ENCODE measurements around the gene HEATR1.

The HEATR1 gene, protein sequence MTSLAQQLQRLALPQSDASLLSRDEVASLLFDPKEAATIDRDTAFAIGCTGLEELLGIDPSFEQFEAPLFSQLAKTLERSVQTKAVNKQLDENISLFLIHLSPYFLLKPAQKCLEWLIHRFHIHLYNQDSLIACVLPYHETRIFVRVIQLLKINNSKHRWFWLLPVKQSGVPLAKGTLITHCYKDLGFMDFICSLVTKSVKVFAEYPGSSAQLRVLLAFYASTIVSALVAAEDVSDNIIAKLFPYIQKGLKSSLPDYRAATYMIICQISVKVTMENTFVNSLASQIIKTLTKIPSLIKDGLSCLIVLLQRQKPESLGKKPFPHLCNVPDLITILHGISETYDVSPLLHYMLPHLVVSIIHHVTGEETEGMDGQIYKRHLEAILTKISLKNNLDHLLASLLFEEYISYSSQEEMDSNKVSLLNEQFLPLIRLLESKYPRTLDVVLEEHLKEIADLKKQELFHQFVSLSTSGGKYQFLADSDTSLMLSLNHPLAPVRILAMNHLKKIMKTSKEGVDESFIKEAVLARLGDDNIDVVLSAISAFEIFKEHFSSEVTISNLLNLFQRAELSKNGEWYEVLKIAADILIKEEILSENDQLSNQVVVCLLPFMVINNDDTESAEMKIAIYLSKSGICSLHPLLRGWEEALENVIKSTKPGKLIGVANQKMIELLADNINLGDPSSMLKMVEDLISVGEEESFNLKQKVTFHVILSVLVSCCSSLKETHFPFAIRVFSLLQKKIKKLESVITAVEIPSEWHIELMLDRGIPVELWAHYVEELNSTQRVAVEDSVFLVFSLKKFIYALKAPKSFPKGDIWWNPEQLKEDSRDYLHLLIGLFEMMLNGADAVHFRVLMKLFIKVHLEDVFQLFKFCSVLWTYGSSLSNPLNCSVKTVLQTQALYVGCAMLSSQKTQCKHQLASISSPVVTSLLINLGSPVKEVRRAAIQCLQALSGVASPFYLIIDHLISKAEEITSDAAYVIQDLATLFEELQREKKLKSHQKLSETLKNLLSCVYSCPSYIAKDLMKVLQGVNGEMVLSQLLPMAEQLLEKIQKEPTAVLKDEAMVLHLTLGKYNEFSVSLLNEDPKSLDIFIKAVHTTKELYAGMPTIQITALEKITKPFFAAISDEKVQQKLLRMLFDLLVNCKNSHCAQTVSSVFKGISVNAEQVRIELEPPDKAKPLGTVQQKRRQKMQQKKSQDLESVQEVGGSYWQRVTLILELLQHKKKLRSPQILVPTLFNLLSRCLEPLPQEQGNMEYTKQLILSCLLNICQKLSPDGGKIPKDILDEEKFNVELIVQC (N-terminal part only)

DNA sequence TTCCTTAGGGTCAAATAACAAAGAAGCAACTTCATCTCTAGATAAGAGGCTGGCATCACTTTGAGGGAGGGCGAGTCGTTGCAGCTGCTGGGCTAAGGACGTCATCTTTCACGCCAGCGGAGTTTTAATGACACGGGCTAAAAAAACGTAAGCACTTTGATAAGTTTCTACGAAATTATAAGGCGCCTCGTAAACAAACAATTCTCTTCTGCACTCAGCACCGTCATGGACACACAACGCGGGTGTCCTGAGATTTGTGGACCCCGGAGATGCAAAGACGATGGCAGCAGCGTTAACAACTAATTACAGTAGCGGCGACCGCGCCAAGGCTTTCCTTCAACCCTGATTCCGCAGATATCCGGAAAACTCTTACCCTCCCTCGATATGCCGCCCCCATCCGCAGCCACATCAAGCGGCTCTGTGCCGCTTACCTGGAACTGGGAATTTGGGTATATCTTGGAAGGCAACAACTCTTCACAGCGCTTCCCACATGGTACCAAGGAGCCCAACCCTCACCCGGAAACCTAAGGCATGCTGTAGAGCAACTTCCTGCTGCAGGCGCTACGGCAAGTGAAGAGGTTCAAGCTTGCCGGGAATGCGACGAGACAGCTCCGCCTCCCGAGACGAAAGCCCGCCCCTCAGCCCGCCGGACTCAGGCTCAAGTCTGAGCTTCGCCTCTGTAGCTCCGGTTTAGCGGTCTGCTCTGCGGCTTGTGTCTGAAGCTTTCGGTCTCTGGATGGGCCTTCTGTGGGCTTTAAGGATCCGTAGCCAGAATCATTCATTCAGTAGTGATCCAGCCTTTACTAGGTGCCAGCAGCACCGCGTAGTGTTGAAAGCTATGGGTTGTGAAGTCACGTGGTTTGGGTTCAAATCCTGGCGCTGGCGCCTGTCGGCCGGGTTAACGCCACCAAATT lies at the start of gene HEATR1:
HEATR1 (minus strand) TSS at position 526 of the 914 bp plus-strand sequence; CDS start at position 105, 421 bp downstream.
- H3K4me3 ChIP-seq (ENCODE audit: low read length): peak within 1 kb of the TSS; percentile 97
- DNase-seq (ENCODE audit: low read depth): peak; percentile 98
- TF ChIP-seq, protein P1, sequence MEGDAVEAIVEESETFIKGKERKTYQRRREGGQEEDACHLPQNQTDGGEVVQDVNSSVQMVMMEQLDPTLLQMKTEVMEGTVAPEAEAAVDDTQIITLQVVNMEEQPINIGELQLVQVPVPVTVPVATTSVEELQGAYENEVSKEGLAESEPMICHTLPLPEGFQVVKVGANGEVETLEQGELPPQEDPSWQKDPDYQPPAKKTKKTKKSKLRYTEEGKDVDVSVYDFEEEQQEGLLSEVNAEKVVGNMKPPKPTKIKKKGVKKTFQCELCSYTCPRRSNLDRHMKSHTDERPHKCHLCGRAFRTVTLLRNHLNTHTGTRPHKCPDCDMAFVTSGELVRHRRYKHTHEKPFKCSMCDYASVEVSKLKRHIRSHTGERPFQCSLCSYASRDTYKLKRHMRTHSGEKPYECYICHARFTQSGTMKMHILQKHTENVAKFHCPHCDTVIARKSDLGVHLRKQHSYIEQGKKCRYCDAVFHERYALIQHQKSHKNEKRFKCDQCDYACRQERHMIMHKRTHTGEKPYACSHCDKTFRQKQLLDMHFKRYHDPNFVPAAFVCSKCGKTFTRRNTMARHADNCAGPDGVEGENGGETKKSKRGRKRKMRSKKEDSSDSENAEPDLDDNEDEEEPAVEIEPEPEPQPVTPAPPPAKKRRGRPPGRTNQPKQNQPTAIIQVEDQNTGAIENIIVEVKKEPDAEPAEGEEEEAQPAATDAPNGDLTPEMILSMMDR (IDR thresholded peaks at IDR 0.05; ENCODE audit: insufficient read depth, low read depth, low read length, missing control alignments): peak; percentile 21

DNA sequence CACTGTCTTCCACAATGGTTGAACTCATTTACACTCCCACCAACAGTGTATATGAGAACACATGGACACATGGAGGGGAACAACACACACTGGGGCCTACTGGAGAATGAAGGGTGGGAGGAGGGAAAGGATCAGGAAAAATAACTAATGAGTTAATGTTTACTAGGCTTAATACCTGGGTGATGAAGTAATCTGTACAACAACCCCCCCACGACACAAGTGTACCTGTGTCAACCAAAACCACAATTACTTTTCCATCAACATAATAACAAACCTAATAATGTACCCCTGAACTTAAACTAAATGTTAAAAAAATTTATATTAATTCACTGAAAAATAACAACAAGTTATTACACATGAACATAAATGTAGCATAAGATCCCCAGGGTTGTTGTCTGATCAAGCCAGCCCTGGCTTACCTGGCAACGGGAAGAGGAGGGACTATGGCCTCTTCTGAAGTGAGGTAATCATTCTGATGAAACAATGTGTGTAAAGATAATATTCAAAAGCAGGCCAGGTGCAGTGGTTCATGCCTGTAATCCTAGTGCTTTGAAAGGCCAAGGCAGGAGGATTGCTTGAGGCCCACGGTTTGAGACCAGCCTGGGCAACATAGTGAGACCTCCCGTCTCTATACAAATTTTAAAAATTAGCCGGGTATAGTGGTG lies 40.8 kb upstream of the HEATR1 start:
- H3K4me3 ChIP-seq (ENCODE audit: low read length): no peak overlapping the region
- TF ChIP-seq, protein P1 (IDR thresholded peaks at IDR 0.05; ENCODE audit: insufficient read depth, low read depth, low read length, missing control alignments): no peak
- DNase-seq (ENCODE audit: low read depth): no peak

DNA sequence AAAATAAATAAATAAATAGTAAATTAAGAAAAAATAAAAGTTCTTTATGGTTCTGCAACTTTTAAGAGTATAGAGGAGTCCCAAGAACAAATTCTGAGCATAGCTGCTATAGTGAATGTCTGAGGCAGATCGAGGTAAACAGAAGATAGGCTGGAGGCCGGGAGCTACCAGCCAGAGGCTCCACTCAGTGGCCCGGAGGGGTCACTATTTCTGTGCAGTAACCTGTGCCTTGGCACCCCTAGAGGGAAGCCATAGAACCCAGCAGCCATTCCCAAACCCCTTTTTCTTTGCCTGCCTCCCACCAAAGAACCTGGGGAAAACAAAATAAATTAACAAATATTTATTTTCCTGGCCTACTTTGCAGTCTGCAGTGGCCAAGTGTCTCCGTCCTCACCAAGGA lies 38.4 kb upstream of the HEATR1 start:
- TF ChIP-seq, protein P1 (IDR thresholded peaks at IDR 0.05; ENCODE audit: insufficient read depth, low read depth, low read length, missing control alignments): no peak
- no peak for DNase-seq (ENCODE audit: low read depth)
- no peak overlapping the region for H3K4me3 ChIP-seq (ENCODE audit: low read length)

DNA sequence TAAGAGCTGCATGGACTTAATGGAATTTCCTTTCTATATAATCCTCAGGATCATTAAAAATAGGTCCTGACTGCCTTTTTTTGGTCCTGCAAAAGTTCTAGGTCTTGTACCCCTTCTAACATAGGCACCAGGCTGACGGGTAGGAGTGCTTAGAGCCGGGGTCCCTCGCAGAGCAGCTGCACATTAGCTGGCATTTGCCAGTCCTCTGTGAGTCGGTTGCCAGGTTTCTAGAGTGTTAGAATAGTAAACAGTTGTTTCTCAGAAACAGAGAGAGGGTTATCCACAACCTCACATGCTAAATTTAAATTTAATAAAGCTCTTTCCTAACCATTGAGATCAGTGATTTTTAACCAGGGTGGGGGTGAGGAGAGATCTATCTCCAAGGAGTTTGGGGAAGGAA lies 35.4 kb upstream of the HEATR1 start:
- H3K4me3 ChIP-seq (ENCODE audit: low read length): no peak overlapping the region
- DNase-seq (ENCODE audit: low read depth): no peak
- TF ChIP-seq, protein P1 (IDR thresholded peaks at IDR 0.05; ENCODE audit: insufficient read depth, low read depth, low read length, missing control alignments): no peak

DNA sequence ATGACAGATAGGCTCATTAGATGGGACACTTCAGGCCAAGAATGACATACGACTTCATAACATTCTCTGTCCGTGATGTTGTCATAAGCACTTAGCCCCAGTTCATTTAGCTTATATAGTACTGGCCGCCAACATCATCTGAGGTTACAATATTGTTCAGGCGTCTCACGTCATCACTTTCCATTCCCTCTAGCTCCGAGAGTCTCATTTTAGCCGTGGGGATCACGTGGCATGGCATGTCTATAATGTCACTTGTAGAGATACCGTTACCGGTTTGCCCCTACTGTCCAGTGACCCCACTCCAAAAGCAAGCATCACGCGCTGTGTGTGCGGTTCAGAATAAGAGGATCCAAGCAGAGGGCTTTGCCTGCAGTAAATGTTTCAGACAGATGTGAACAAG lies 34.6 kb upstream of the HEATR1 start:
- TF ChIP-seq, protein P1 (IDR thresholded peaks at IDR 0.05; ENCODE audit: insufficient read depth, low read depth, low read length, missing control alignments): no peak
- no peak for DNase-seq (ENCODE audit: low read depth)
- H3K4me3 ChIP-seq (ENCODE audit: low read length): no peak overlapping the region

Data from epithelial cell of esophagus (primary cell).